Endothelial cell of umbilical vein (primary cell): Measurements from ENCODE around the gene PAAF1. TPM values are rescaled to one million over a fixed set of nuclear protein-coding genes. Genes with fewer than 3 reads are reported as not detected.

Experiments used
- BruUV-seq: library from RNA; stranded (reverse); fragments of 400-500 nt; replicated peaks from 2 replicates; lab custom pipeline; 2021; lab: Mats Ljungman, UMichigan
- CTCF ChIA-PET: fragments of 300-600, 350-600 bp; sonication (Branson Sonifier 250); formaldehyde crosslinking; loops from one replicate; lab custom pipeline; 2021; ENCODE audit warnings: antibody characterized with exemption, inconsistent platforms; lab: Charles Lee
- POLR2A ChIA-PET: fragments of 300-600, 350-600 bp; sonication (Branson Sonifier 250); formaldehyde crosslinking; loops from one replicate; lab custom pipeline; 2021; ENCODE audit warnings: antibody characterized with exemption, inconsistent platforms; lab: Charles Lee
- DNase-seq: peaks from one replicate; pipeline ENCODE4 v3.0.0-alpha.2; 2011; ENCODE audit warnings: low read depth, low spot score
- FAIRE-seq: peaks from 2 replicates; lab custom pipeline; 2011; peaks lifted over from hg19 to GRCh38; lab: Jason Lieb, UNC
- H2AFZ ChIP-seq: 2 replicates; pipeline ENCODE4 v1.6.0; 2012; ENCODE audit warnings: low read depth, low read length, control low read depth, inconsistent platforms
- H3K27ac ChIP-seq: 2 replicates; pipeline ENCODE4 v1.5.1; 2011; ENCODE audit warnings: low read depth, mild to moderate bottlenecking, control low read depth, low read length, moderate library complexity; ENCODE audit not compliant: insufficient read depth
- H3K27me3 ChIP-seq, 2 experiments: 2 replicates each; pipeline versions ENCODE4 v1.6.0 to v1.6.1; 2011; ENCODE audit warnings: low read length in 2 of 2, mixed read lengths in 1 of 2; ENCODE audit not compliant: control insufficient read depth in 2 of 2, insufficient read depth in 2 of 2
- H3K36me3 ChIP-seq, 2 experiments: 2 replicates in 1 of 2; 3 replicates in 1 of 2; pipeline ENCODE4 v1.5.1; 2011; ENCODE audit warnings: low read length in 2 of 2, mild to moderate bottlenecking in 1 of 2, moderate library complexity in 1 of 2; ENCODE audit not compliant: control insufficient read depth in 2 of 2, insufficient read depth in 2 of 2; ENCODE audit errors: extremely low read depth in 1 of 2
- H3K4me1 ChIP-seq: 3 replicates; pipeline ENCODE4 v1.5.1; 2011; ENCODE audit warnings: mild to moderate bottlenecking, low read length; ENCODE audit not compliant: control insufficient read depth, insufficient read depth; ENCODE audit errors: extremely low read depth
- H3K4me2 ChIP-seq: 2 replicates; pipeline ENCODE4 v1.6.1; 2011; ENCODE audit warnings: low read length, control low read depth, mixed read lengths; ENCODE audit not compliant: insufficient read depth
- H3K4me3 ChIP-seq, 3 experiments: fragments of 200-600 bp in 1 of 3; sonication (generic), shearing (Covaris generic) in 1 of 3; replicated peaks in 1 of 3; 2 replicates each; pipeline ENCODE4 v1.5.1; 2011 to 2016; ENCODE audit warnings: control low read depth in 3 of 3, low read length in 3 of 3, mild to moderate bottlenecking in 2 of 3, inconsistent platforms in 1 of 3, low read depth in 1 of 3, moderate library complexity in 1 of 3; ENCODE audit not compliant: insufficient read depth in 1 of 3
- H3K79me2 ChIP-seq: 2 replicates; pipeline ENCODE4 v1.6.0; 2012; ENCODE audit warnings: low read length, inconsistent platforms; ENCODE audit not compliant: control insufficient read depth, insufficient read depth
- H3K9ac ChIP-seq: replicated peaks from 2 replicates; pipeline ENCODE3; 2011; ENCODE audit warnings: low read length, control low read depth; ENCODE audit not compliant: insufficient read depth; ENCODE audit errors: extremely low read depth
- H3K9me1 ChIP-seq: replicated peaks from 3 replicates; pipeline ENCODE4 v1.6.0; 2011; ENCODE audit warnings: mild to moderate bottlenecking, low read length; ENCODE audit not compliant: control insufficient read depth, insufficient read depth; ENCODE audit errors: extremely low read depth
- H3K9me3 ChIP-seq: replicated peaks from 2 replicates; pipeline ENCODE4 v1.5.1; 2012; ENCODE audit warnings: low read length, inconsistent platforms; ENCODE audit not compliant: control insufficient read depth, insufficient read depth
- H4K20me1 ChIP-seq: replicated peaks from 2 replicates; pipeline ENCODE3; 2011; ENCODE audit warnings: mild to moderate bottlenecking, low read length; ENCODE audit not compliant: control insufficient read depth, insufficient read depth; ENCODE audit errors: extremely low read depth
- EZH2 ChIP-seq: IDR thresholded peaks from 2 replicates; pipeline ENCODE4 v1.6.1; 2012; ENCODE audit warnings: borderline replicate concordance, low read depth, mild to moderate bottlenecking, moderate library complexity, low read length, inconsistent platforms; ENCODE audit not compliant: severe bottlenecking
- FOS ChIP-seq: IDR thresholded peaks from 2 replicates; pipeline ENCODE4 v1.6.1; 2011; ENCODE audit warnings: mild to moderate bottlenecking, low read length, moderate library complexity, borderline replicate concordance; ENCODE audit not compliant: insufficient read depth
- GATA2 ChIP-seq: IDR thresholded peaks from 2 replicates; pipeline ENCODE4 v1.7.0; 2011; ENCODE audit warnings: low read depth, mild to moderate bottlenecking, moderate library complexity, mixed read lengths, low read length; ENCODE audit not compliant: insufficient read length, insufficient read depth
- JUN ChIP-seq: IDR thresholded peaks from 2 replicates; pipeline ENCODE4 v1.6.1; 2011; ENCODE audit warnings: borderline replicate concordance, low read depth; ENCODE audit not compliant: insufficient read length, insufficient read depth
- MYC ChIP-seq: IDR thresholded peaks from one replicate; pipeline ENCODE4 v1.6.1; 2011; ENCODE audit warnings: mild to moderate bottlenecking, low read depth, low read length
- POLR2A ChIP-seq: IDR thresholded peaks from 2 replicates; pipeline ENCODE4 v1.6.1; 2012; ENCODE audit warnings: low read depth, mild to moderate bottlenecking, control low read depth, low read length
- POLR2AphosphoS5 ChIP-seq: IDR thresholded peaks from 2 replicates; pipeline ENCODE4 v1.6.1; 2012; ENCODE audit warnings: low read depth, mild to moderate bottlenecking, control low read depth, low read length, moderate library complexity; ENCODE audit not compliant: insufficient read depth
- dilution Hi-C: fragments of 300-500 bp; cut with MboI; formaldehyde crosslinking; loops from one replicate; pipeline ENCODE4 v1.15.0; 2019; ENCODE audit warnings: low sequenced_read_pairs; ENCODE audit not compliant: extremely low pct_ligation_motif_present
- intact Hi-C: fragments of 100-400 bp; cut with micrococcal nuclease; formaldehyde crosslinking; loops from one replicate; pipeline ENCODE4 v1.10.0; 2022
- polyA plus RNA-seq, 4 experiments: library from polyadenylated mRNA; depleted of rRNA in 3 of 4; stranded (reverse) in 3 of 4; unstranded in 1 of 4; fragments of >200 nt; gene quantifications; 2 replicates each; pipeline versions ENCODE4 v1.2.1 to v1.2.3, GENCODE V29; 2011 to 2012; ENCODE audit warnings: missing spikeins in 1 of 4
- total RNA-seq: library from RNA; stranded (reverse); gene quantifications from 2 replicates; pipeline ENCODE4 v1.2.3, GENCODE V29; 2021
- TF ChIP-seq, protein P1 (sequence below), 2 donors: IDR thresholded peaks; 1 replicate in 1 of 2; 2 replicates in 1 of 2; pipeline ENCODE4 v1.5.1; 2011; ENCODE audit warnings: low read length in 2 of 2, mild to moderate bottlenecking in 2 of 2, moderate library complexity in 2 of 2, control low read depth in 1 of 2, inconsistent platforms in 1 of 2, low read depth in 1 of 2; ENCODE audit not compliant: insufficient read depth in 1 of 2; ENCODE audit errors: extremely low read depth in 1 of 2
- TF ChIP-seq, protein P2 (sequence below): IDR thresholded peaks from 2 replicates; pipeline ENCODE4 v1.6.1; 2011; ENCODE audit not compliant: insufficient read depth, insufficient read length

PAAF1 gene
- total and polyA plus RNA-seq, 2 donors (not counting 3 experiments of a cell fraction or from before 2014, with no cell fraction given): 9.8 to 16.1 TPM

DNA sequence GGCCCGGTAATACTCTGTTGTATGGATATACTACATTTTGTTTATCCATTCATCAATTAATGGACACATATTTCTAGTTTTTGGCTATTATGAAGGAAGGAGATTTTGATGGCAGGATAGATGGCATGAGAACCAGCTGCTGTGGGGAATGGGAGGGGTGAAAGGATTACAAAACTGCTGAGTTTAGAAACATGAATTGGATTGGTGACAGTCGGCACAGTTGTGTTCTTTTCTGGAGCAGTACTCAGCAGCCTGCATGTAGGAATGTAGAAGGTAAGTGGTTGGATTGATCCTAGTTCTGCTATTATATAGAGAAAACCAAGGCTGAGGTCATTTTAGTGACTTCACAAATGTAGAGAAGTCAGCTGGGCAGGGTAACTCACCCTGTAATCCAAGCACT lies 7.1 kb downstream of the PAAF1 start:
- no peak for FAIRE-seq
- BruUV-seq: no TSS peak
- Histone ChIP-seq H3K79me2 (no peaks in the 10 kb centered on the region), H2AFZ (no peak overlapping the region), H3K4me1 (no peaks in the 10 kb centered on the region), H3K9me3 (no peaks in the 10 kb centered on the region), H3K9ac (no peak overlapping the region), H3K4me3 (no peak overlapping the region), H4K20me1 (no peaks in the 10 kb centered on the region), H3K36me3 (no peaks in the 10 kb centered on the region), H3K9me1 (no peaks in the 10 kb centered on the region), H3K27ac (no peak overlapping the region), H3K4me2 (no peak overlapping the region), H3K27me3 (no peaks in the 10 kb centered on the region)
- intact Hi-C loops: no loop called here
- CTCF ChIA-PET: no interaction called here
- DNase-seq: no peak
- TF ChIP-seq GATA2 (no peak), FOS (no peak), EZH2 (no peak), MYC (no peak), POLR2A (no peak), POLR2AphosphoS5 (no peak), JUN (no peak)
- TF ChIP-seq, protein P1, sequence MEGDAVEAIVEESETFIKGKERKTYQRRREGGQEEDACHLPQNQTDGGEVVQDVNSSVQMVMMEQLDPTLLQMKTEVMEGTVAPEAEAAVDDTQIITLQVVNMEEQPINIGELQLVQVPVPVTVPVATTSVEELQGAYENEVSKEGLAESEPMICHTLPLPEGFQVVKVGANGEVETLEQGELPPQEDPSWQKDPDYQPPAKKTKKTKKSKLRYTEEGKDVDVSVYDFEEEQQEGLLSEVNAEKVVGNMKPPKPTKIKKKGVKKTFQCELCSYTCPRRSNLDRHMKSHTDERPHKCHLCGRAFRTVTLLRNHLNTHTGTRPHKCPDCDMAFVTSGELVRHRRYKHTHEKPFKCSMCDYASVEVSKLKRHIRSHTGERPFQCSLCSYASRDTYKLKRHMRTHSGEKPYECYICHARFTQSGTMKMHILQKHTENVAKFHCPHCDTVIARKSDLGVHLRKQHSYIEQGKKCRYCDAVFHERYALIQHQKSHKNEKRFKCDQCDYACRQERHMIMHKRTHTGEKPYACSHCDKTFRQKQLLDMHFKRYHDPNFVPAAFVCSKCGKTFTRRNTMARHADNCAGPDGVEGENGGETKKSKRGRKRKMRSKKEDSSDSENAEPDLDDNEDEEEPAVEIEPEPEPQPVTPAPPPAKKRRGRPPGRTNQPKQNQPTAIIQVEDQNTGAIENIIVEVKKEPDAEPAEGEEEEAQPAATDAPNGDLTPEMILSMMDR (IDR thresholded peaks at IDR 0.05; ENCODE audit: extremely low read depth in 1 of 2, insufficient read depth in 1 of 2, low read depth in 1 of 2, low read length in 2 of 2): no peak
- TF ChIP-seq, protein P2, sequence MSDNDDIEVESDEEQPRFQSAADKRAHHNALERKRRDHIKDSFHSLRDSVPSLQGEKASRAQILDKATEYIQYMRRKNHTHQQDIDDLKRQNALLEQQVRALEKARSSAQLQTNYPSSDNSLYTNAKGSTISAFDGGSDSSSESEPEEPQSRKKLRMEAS: no peak
- dilution Hi-C loops: no loop called here
- POLR2A ChIA-PET: no interaction called here
